Temporal lobe (tissue), 1 donor: Measurements from ENCODE around the gene MTMR8. TPM values are rescaled to one million over a fixed set of nuclear protein-coding genes. Genes with fewer than 3 reads are reported as not detected.

Source experiments
- total RNA-seq: library from RNA; depleted of rRNA; stranded (reverse); fragments of >200 nt; gene quantifications from one replicate; pipeline ENCODE4 v1.2.3, GENCODE V29; 2014

Gene MTMR8
- total RNA-seq, 1 donor from 2014 or later: 3.2 TPM

Other genes starting within 250 kb of the MTMR8 start
- 9.8 TPM for gene AMER1, start 189.7 kb downstream of the MTMR8 start, total RNA-seq
- 0.25 TPM for gene ASB12, start 164.8 kb downstream of the MTMR8 start, total RNA-seq